GM21737 (cell line): ENCODE results near the gene STRADA.

Experiments used
- ATAC-seq: cut with Tn5 transposase; IDR thresholded peaks from one replicate; pipeline ENCODE4 v1.9.1; 2021; ENCODE audit warnings: mild to moderate bottlenecking, moderate library complexity; ENCODE audit not compliant: unreplicated experiment

Gene STRADA

GRCh38 chr17:63741408-63742173 lies at the start of gene STRADA:
TSS of gene STRADA (minus strand) at chr17:63741799. CDS start at chr17:63728369, 13,430 bp downstream.
- ATAC-seq: peak; percentile 87

DNA sequence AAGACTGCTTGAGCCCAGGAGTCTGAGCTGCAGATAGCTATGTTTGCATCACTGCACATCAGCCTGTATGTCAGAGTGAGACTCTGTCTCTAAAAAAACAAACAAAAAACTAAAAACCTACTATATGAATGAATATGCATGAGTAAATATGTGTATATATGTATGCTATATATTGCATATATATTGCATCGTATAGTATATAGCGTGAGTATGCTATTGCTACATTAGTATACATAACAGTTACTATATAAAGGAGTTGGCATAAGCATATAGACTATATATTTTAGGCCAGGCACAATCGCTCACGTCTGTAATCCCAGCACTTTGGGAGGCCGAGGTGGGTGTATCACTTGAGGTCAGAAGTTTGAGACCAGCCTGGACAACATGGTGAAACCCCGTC lies 48.5 kb upstream of the STRADA start:
- no peak for ATAC-seq

DNA sequence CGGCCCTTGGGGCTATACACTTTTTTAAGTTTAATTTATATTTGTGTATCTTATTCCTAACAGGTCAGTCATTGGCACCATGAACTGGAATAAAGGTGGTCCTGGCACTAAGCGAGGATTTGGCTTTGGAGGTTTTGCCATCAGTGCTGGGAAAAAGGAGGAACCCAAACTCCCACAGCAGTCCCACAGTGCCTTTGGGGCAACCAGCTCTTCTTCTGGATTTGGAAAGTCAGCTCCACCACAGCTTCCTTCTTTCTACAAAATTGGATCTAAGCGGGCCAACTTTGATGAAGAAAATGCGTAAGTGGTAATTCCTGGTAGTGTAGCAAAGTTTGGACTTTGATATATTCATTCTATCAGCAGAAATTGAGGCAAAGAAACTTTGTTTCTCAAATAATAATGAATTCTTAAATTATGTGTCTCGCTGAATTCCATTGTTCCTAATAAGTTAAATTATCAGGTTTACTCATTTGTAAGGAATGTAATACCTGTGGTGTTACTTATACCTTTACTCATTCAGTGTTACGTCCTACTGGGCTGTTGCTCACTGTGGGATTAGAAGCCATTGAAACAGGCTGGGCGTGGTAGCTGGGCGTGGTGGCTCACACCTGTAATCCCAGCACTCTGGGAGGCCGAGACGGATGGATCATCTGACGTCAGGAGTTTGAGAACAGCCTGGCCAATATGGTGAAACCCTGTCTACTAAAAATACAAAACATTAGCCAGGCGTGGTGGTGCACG lies 45.5 kb upstream of the STRADA start:
- no peak for ATAC-seq

GRCh38 chr17:63786117-63786516 lies 44.5 kb upstream of the STRADA start:
- no peak for ATAC-seq

DNA sequence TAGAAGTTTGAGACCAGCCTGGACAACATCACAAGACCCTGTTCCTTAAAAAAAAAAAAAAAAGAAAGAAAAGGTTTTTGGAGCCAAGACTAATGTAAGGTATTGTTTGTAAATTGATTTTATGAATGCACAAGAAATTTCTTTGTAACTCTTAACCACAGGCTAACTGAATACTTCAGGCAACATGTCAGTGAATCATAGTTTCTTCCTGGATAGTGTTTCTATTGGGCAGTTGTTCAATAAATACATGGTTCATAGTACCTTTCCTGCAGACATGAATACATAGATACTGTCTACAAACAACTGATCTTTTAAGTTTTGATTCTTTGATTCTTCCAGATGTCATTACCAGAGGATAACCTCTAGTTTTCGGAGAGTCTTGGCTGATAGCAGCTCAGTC lies 44.0 kb upstream of the STRADA start:
- ATAC-seq: no peak

DNA sequence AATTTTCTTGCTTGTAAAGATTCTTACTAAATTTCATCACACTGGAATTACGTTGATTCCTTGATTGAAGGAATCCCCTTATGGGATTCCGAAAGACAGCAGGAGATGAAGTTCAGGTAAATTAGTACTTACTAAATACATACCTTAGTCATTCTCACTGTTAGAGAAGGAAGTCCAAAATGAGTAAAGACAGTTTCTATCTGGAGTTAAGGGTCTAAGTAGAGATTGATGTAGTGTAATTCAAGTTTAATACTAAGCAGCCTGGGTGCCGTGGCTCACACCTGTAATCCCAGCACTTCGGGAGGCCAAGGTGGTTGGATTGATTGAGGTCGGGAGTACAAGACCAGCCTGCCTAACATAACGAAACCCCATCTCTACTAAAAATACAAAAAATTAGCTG lies 41.9 kb upstream of the STRADA start:
- ATAC-seq: no peak

- no peak for ATAC-seq
These were observed 39.3 kb upstream of the STRADA start for GRCh38 chr17:63780928-63781327.

GRCh38 chr17:63780507-63780906 lies 38.9 kb upstream of the STRADA start:
- no peak for ATAC-seq

- no peak for ATAC-seq
These were observed 33.8 kb upstream of the STRADA start for GRCh38 chr17:63775420-63775819.

GRCh38 chr17:63774969-63775265 lies 33.3 kb upstream of the STRADA start:
- ATAC-seq: no peak

DNA sequence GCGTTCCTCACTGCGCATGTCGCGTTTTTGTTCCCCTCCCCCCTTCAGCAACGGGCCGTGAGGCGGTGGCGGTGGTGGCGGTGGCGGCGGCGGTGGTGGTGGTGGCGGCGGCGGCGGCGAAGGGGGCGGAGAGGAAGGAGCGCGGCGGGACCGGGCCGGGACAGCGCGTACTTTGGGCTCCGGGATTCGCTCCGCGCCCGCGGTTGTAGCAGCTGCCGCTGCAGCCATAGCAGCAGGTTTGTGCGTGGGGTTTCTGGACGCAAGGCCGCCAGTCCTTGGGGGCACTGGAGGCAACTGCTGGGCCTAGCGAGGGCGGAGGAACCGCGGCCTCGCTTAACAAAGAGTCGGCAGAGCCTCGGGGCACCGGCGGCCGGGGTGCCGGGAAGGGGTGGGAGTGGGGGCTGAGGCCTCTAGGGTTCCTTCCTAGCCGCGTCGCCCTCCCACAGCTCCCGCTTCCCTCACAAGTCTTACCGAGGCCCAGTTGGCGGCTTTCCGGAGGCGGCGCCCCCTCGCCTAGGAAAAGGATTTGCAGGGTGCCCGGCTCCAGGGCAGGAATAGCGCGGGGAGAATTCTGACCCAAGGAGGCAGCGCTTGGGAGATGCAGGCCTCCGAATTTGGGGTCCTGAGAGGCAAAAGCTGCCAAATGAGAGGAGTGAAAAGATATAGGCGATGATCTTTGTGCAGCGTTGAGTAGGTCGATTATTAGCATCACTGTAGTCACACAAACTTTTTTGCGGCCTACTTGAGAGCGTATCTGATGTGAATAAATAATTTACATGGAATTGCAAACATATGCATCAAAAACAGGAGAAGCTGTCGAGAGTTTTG lies 32.8 kb upstream of the STRADA start, which contains the start of gene DDX42:
Gene DDX42 (plus strand): TSS at position 30 of the 828 bp plus-strand sequence. CDS start 12,880 bp downstream, outside the sequence.
- peak; percentile 1 for ATAC-seq

GRCh38 chr17:63773272-63774140 lies 31.9 kb upstream of the STRADA start, which contains the start of gene CCDC47:
TSS of gene CCDC47 (minus strand) at chr17:63773597. CDS start at chr17:63766175, 7,422 bp downstream.
- peak; percentile 77 for ATAC-seq

GRCh38 chr17:63772801-63773271 lies 31.2 kb upstream of the STRADA start:
- ATAC-seq: no peak

- ATAC-seq: no peak
These were observed 26.8 kb upstream of the STRADA start for GRCh38 chr17:63768433-63768832.

DNA sequence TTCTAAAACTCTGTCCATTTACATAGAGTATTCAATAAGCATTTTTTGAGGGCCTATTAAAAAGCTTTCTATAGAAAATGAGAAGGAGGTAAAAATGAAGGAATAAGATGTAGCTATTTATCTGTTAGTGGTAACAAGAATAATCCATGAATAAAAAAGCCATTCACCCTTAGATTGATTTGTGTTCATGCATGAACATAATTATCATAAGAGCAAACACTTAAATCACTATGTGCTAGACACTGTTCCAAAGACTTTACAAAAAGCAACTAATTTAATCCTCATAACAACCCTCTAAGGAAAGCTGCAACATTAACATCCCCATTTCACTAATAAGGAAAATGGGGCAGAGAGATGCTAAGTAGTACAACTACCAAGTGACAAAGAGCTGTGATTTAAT lies 25.2 kb upstream of the STRADA start:
- ATAC-seq: no peak

- ATAC-seq: no peak
These were observed 23.1 kb upstream of the STRADA start for GRCh38 chr17:63764716-63765115.

DNA sequence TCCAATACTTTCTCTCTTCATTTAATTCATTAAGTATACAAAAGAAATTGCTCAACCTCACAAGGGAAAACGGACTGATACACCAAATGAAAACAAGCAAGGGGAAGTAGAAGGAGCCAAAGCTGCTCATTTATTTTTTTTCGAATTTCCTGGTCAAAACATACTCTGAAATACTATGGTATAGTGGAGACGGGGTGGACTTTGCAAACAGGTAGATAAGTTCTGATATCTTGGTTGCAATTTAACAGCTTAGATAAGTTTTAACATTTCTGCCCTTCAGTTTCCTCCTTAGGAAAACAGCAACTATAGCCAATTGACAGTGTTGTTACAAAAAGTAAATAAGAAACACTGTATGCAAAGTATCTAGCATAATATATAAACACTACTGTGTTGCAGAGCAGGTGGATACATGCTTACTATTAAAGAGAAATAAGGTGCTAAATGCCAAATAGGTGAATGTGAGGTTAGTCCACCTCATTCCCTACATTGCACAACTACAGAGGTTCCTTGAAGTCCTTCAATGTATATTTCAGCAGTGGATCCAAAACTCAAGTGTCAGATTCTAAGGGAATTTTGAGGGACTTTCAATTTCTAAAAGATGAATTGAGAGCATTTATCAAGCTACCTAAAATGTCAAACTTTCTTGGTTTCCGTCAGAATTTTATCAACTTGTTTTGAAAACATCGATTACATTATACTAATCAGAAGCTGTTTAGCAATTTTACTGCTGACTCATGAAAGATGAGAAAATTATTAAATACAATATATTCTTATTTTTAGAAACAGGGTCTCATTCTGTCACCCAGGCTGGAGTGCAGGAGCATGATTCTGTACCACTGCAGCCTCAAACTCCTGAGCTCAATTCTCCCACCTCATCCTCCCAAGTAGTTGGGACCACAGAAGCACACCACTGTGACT lies 20.8 kb upstream of the STRADA start:
- ATAC-seq: no peak

DNA sequence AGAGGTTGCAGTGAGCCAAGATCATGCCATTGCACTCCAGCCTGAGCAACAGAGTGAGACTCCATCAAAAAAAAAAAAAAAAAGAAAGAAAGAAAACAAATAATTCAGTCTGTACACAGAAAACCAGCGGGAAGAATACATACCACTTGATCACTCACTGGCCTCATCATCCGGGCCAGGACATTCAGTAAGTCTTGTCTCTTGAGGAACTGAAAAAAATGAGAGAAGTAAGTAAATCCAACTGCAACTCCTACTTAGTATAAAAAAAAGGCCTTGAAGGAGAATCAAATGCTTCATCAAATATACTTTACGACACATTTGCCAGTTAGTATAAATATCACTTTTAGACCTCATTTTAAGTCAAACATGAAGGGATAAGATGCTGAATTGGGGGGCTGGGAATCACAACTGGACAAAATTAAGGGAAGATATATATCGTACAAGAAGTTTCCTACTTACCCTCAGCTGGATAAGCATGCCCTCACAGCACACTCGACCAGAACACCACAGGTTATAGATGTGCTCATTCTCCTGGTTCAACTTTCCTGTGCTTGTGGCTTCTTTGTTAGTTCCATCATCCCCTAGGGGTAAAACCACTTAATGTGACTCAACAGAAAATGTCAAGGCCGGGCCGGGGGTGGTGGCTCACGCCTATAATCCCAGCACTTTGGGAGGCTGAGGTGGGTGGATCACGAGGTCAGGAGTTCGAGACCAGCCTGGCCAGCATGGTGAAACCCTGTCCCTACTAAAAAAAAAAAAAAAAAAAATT lies 19.4 kb upstream of the STRADA start:
- ATAC-seq: no peak
